ENCODE results near the gene MAPK8IP2.
"Not testable (repeated sequence)": the region's sequence is repeated elsewhere in the genome, so short reads cannot be mapped to it uniquely, and the experiment has no call there.

The MAPK8IP2 gene

DNA sequence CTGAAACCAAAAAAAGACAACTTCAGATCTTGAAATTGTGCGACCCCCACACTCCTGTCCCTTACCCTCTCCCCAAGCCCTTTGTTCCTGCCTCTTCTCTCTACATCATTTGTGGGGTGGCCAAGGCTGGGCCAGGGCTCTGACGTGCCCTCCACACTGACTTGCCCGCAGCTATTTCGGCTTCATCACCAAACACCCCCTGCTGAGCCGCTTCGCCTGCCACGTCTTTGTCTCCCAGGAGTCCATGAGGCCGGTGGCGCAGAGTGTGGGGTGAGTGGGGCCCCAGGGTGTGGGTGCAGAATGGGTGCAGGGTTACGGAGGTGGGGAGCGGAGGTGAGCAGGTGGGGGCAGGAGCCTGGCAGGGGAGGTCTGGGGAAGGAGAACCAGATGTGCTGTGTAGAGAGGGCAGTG is 9.5 kb downstream of the MAPK8IP2 start:
- H3K4me1 ChIP-seq (ENCODE audit: insufficient read depth, low read length) = no peaks in the 10 kb centered on the region
- no peak overlapping the region for H3K4me3 ChIP-seq (ENCODE audit: low read depth in 1 of 2, low read length in 2 of 2)
- H3K27me3 ChIP-seq (ENCODE audit: control insufficient read depth in 1 of 2, insufficient read depth in 2 of 2, low read length in 2 of 2) = peaks cover 12 to 49% of the 10 kb centered on the region in 2 donors

DNA sequence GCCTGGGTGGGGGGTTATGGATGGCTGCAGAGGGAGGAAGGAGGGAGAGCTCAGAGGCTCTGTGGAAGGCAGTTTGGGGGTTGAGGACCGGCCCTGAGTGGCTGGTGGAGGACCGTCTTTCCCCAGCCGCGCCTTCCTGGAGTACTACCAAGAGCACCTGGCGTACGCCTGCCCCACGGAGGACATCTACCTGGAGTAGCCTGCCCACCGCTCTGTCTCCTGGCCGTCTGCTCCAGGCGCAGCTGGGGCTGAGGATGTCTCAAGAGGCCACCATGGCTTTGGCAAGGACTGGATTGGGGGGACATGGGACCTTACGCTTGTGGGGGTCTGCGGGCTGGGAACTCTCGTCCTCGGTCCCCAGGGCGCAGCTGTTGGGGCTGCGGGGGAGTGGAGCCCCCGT is 10.0 kb downstream of the MAPK8IP2 start:
- Histone ChIP-seq H3K27ac (ENCODE audit: low read depth, low read length) (no peak overlapping the region), H3K36me3 (ENCODE audit: insufficient read depth, low read length) (no peaks in the 10 kb centered on the region), H3K9ac (ENCODE audit: low read length) (no peak overlapping the region), H3K4me1 (ENCODE audit: insufficient read depth, low read length) (no peaks in the 10 kb centered on the region), H3K27me3 (ENCODE audit: control insufficient read depth in 1 of 2, insufficient read depth in 2 of 2, low read length in 2 of 2) (peaks cover 12 to 44% of the 10 kb centered on the region in 2 donors), H3K4me3 (ENCODE audit: low read depth in 1 of 2, low read length in 2 of 2) (no peak overlapping the region), H3K9me3 (ENCODE audit: low read length) (no peaks in the 10 kb centered on the region)

More for the DNA sequence above, 9.5 kb downstream of the MAPK8IP2 start:
- Histone ChIP-seq H3K9me3 (ENCODE audit: low read length) (no peaks in the 10 kb centered on the region), H3K36me3 (ENCODE audit: insufficient read depth, low read length) (no peaks in the 10 kb centered on the region), H3K27ac (ENCODE audit: low read depth, low read length) (no peak overlapping the region), H3K9ac (ENCODE audit: low read length) (no peak overlapping the region)

DNA sequence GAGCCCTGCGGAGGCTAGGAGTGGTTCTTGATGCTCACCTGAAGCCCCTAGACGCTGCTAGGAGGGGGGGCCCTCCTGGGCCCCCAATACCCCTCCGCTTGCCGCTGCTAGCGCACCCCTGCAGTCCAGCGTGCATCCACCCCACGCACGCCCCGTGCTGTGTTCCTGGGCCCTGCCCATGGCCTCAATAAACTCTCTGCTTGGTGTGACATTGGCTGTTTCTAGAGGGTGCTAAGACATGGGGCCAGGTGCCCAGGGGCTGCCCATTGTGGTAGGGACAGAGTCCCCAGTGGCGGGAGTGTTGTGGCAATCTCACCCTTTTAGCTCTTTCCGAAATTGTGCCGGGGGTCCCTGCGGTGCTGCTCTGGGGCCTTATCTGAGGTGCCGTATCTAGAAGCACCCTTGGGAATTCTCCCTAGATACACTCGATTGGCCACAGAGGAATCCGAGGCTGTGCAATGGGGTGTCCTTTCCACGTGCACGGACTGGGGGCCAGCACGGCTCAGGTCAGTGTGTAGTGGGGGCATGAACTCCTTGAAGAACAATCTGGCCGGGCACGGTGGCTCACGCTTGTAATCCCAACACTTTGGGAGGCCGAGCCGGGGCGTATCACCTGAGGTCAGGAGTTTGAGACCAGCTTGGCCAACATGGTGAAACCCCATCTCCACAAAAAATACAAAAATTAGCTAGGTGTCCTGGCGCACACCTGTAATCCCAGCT is 10.9 kb downstream of the MAPK8IP2 start:
- H3K9me3 ChIP-seq (ENCODE audit: low read length) = no peaks in the 10 kb centered on the region
- no peak overlapping the region for H3K9ac ChIP-seq (ENCODE audit: low read length)
- no peak overlapping the region for H3K4me3 ChIP-seq (ENCODE audit: low read depth in 1 of 2, low read length in 2 of 2)
- H3K4me1 ChIP-seq (ENCODE audit: insufficient read depth, low read length) = no peaks in the 10 kb centered on the region
- peaks cover 12 to 36% of the 10 kb centered on the region in 2 donors for H3K27me3 ChIP-seq (ENCODE audit: control insufficient read depth in 1 of 2, insufficient read depth in 2 of 2, low read length in 2 of 2)
- H3K36me3 ChIP-seq (ENCODE audit: insufficient read depth, low read length) = no peaks in the 10 kb centered on the region
- no peak overlapping the region for H3K27ac ChIP-seq (ENCODE audit: low read depth, low read length)

DNA sequence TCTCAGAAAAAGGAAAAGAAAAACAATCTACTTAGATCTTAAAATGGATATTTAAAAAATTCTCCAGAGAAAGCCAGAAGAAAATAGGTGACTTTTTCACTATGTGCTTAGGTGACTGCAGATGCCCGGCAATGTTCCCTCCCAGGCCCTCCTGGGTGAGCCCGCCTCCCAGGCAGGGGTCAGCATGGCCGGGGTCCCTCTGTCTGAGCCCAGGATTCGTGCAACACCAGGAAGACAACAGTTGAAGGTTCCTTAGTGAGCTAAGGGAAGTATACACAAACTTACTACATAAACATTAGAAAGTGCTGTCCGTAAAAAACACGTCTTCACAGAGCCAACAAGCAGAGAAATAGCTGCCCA is 11.6 kb downstream of the MAPK8IP2 start:
- no peaks in the 10 kb centered on the region for H3K36me3 ChIP-seq (ENCODE audit: insufficient read depth, low read length)
- no peak overlapping the region for H3K9ac ChIP-seq (ENCODE audit: low read length)
- H3K9me3 ChIP-seq (ENCODE audit: low read length) = no peaks in the 10 kb centered on the region
- H3K27ac ChIP-seq (ENCODE audit: low read depth, low read length) = no peak overlapping the region
- H3K27me3 ChIP-seq (ENCODE audit: control insufficient read depth in 1 of 2, insufficient read depth in 2 of 2, low read length in 2 of 2) = peaks cover 12 to 36% of the 10 kb centered on the region in 2 donors
- no peak overlapping the region for H3K4me3 ChIP-seq (ENCODE audit: low read depth in 1 of 2, low read length in 2 of 2)
- no peaks in the 10 kb centered on the region for H3K4me1 ChIP-seq (ENCODE audit: insufficient read depth, low read length)

DNA sequence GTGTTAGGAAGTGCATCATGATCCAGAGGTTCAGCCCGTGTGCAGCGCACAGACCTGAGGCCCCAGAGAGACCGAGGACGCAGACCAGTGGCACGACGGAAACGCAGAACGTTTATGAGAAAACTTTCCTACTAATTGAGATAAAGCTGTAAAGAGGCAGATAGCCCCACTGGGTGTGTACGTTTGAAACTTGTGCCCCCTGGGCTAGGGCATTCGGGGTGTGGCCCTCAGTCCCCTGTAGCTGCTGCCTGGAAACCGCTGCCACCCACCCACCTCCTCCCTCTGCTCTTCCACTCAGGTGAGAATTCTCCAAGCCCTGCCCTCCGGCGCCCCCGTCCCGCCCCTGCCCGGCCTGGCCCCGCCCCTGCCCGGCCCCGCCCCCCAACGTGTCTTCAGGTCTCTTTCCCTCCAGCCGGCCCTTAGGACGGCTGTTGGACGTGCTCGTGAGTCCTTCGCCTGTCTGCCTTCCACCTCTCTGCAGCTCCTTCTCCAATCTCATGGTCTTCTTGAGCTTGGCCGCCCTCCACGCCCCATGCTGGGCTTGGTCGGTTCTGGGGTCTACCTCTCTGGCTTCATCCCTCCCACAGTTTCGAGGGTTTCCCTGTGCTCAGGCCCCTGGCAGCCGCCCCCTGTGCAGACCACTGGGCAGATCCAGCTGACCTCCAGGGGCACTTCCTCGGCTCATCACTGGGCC is 12.1 kb downstream of the MAPK8IP2 start:
- peaks cover 12 to 36% of the 10 kb centered on the region in 2 donors for H3K27me3 ChIP-seq (ENCODE audit: control insufficient read depth in 1 of 2, insufficient read depth in 2 of 2, low read length in 2 of 2)
- no peaks in the 10 kb centered on the region for H3K4me1 ChIP-seq (ENCODE audit: insufficient read depth, low read length)
- H3K4me3 ChIP-seq (ENCODE audit: low read depth in 1 of 2, low read length in 2 of 2) = no peak overlapping the region
- H3K36me3 ChIP-seq (ENCODE audit: insufficient read depth, low read length) = no peaks in the 10 kb centered on the region
- no peak overlapping the region for H3K27ac ChIP-seq (ENCODE audit: low read depth, low read length)
- H3K9me3 ChIP-seq (ENCODE audit: low read length) = no peaks in the 10 kb centered on the region
- no peak overlapping the region for H3K9ac ChIP-seq (ENCODE audit: low read length)

DNA sequence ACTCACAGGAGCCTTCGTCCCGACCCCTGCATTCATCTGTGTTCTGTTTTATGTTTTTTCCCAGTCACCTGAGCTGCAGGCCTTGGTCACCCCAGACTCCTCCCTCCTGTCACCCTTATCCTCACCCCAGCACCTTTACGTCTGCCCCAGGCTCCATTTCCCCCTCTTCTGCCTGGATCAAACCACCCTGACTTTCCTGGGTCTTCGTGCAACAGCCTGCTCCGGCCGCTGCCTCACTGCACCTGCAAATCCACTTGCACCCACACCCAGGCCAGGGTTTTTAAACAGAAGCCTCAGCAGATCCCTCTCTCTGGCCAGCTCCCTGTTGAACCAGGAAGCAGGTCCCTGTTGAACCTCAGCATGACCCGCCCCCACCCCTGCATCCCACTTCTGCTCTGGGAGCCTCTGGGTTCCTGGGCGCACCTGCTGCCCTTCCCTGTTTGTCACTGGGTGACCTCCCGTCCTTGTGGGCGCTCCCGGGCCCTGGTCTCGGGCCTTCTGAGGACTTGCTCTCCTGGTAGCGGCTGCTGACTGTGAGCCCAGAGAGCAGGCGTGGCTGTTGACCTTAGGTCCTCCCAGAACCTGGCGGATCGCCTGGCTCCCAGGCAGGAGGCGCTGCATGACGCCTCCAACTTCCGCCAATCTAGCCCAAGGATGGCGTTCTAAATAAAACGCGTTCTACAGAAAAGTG is 12.8 kb downstream of the MAPK8IP2 start:
- no peak overlapping the region for H3K9ac ChIP-seq (ENCODE audit: low read length)
- H3K36me3 ChIP-seq (ENCODE audit: insufficient read depth, low read length) = no peaks in the 10 kb centered on the region
- no peaks in the 10 kb centered on the region for H3K4me1 ChIP-seq (ENCODE audit: insufficient read depth, low read length)
- H3K27ac ChIP-seq (ENCODE audit: low read depth, low read length) = no peak overlapping the region
- no peak overlapping the region for H3K4me3 ChIP-seq (ENCODE audit: low read depth in 1 of 2, low read length in 2 of 2)
- no peaks in the 10 kb centered on the region for H3K9me3 ChIP-seq (ENCODE audit: low read length)
- H3K27me3 ChIP-seq (ENCODE audit: control insufficient read depth in 1 of 2, insufficient read depth in 2 of 2, low read length in 2 of 2) = peaks cover 12 to 36% of the 10 kb centered on the region in 2 donors

DNA sequence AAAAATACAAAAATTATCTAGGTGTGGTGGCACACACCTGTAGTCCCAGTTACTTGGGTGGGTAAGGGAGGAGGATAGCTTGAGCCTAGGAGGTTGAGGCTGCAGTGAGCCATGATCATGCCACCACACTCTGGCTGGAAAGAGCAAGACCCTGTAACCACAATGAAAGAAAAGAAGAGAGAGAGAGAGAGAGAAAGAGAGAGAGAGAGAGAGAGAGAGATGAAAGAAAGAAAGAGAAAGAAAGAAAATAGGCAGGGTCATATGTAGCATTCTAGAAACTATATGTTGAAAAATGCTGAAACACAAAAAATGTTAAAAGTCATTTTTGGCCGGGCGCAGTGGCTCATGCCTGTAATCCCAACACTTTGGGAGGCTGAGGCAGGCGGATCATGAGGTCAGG is 13.7 kb downstream of the MAPK8IP2 start:
- not testable (repeated sequence) for H3K4me3 ChIP-seq (ENCODE audit: low read depth in 1 of 2, low read length in 2 of 2); H3K36me3 ChIP-seq (ENCODE audit: insufficient read depth, low read length); H3K27ac ChIP-seq (ENCODE audit: low read depth, low read length); H3K9ac ChIP-seq (ENCODE audit: low read length); H3K9me3 ChIP-seq (ENCODE audit: low read length); H3K4me1 ChIP-seq (ENCODE audit: insufficient read depth, low read length)
- peaks cover 12 to 35% of the 10 kb centered on the region in 2 donors for H3K27me3 ChIP-seq (ENCODE audit: control insufficient read depth in 1 of 2, insufficient read depth in 2 of 2, low read length in 2 of 2)

DNA sequence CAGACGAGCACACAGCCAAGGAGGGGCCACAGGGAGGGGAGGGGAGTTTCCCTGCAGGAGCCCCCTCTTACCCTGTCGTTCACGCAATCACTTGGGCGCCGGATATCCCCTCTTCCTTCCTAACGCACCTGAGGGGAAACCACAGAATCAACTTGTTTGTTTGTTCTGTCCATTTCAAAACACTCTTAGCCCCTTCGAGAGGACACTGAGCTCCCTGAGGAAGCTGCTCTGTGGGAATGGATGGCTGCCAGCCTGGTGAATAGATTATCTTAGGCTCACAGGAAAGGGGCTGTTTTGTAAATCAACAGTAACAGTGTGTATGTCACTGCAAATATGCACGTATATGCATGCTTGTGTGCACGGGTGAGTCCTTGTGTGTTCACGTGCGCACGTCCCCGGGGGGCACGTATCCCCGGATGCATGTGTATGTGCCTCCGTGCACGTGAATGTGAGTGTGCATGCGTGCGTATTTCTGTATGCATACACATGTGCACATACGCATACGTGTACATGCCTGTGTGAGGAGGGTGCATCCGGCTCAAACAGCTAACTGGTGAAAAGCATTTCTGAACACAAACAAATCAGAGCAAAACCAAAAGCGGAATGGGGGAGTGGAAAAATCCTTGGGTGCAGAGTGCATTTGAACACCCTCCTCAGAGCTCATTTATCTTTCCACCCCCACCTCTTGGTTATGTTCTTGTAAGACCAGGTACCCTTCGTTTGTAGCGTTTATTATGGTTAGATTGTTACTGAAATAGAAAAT is 20.2 kb downstream of the MAPK8IP2 start:
- H3K9me3 ChIP-seq (ENCODE audit: low read length) = no peaks in the 10 kb centered on the region
- H3K27me3 ChIP-seq (ENCODE audit: control insufficient read depth in 1 of 2, insufficient read depth in 2 of 2, low read length in 2 of 2) = peaks cover 7 to 11% of the 10 kb centered on the region in 2 donors
- no peaks in the 10 kb centered on the region for H3K36me3 ChIP-seq (ENCODE audit: insufficient read depth, low read length)
- H3K9ac ChIP-seq (ENCODE audit: low read length) = no peak overlapping the region
- H3K27ac ChIP-seq (ENCODE audit: low read depth, low read length) = no peak overlapping the region
- no peaks in the 10 kb centered on the region for H3K4me1 ChIP-seq (ENCODE audit: insufficient read depth, low read length)
- no peak overlapping the region for H3K4me3 ChIP-seq (ENCODE audit: low read depth in 1 of 2, low read length in 2 of 2)

DNA sequence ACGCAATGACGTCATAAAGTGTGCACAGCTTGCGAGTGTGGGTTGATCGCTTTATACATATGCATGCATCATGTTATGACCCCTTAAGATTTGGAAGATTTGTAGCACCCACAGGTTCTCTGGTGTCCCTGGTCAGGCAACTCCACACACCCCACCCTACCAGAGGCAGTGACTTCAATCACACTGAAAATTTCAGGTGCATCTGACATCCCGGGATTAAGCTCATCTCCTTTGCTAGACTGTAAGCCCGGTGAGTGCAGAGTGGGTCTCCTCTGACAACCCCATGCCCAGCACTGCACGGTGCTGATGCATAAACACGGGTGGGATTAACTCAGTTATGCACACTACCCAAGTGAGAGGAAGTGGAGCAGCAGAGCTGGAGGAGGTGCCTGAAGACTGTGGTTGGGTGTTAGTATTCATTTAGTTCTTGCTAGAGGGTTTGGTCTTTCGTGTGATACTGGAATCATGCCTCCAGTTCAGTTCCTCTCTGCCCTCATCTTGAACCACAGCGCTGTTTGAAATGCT is 20.8 kb downstream of the MAPK8IP2 start:
- no peaks in the 10 kb centered on the region for H3K36me3 ChIP-seq (ENCODE audit: insufficient read depth, low read length)
- H3K27ac ChIP-seq (ENCODE audit: low read depth, low read length) = no peak overlapping the region
- peaks cover 7 to 11% of the 10 kb centered on the region in 2 donors for H3K27me3 ChIP-seq (ENCODE audit: control insufficient read depth in 1 of 2, insufficient read depth in 2 of 2, low read length in 2 of 2)
- H3K4me1 ChIP-seq (ENCODE audit: insufficient read depth, low read length) = no peaks in the 10 kb centered on the region
- no peaks in the 10 kb centered on the region for H3K9me3 ChIP-seq (ENCODE audit: low read length)
- no peak overlapping the region for H3K9ac ChIP-seq (ENCODE audit: low read length)
- no peak overlapping the region for H3K4me3 ChIP-seq (ENCODE audit: low read depth in 1 of 2, low read length in 2 of 2)

DNA sequence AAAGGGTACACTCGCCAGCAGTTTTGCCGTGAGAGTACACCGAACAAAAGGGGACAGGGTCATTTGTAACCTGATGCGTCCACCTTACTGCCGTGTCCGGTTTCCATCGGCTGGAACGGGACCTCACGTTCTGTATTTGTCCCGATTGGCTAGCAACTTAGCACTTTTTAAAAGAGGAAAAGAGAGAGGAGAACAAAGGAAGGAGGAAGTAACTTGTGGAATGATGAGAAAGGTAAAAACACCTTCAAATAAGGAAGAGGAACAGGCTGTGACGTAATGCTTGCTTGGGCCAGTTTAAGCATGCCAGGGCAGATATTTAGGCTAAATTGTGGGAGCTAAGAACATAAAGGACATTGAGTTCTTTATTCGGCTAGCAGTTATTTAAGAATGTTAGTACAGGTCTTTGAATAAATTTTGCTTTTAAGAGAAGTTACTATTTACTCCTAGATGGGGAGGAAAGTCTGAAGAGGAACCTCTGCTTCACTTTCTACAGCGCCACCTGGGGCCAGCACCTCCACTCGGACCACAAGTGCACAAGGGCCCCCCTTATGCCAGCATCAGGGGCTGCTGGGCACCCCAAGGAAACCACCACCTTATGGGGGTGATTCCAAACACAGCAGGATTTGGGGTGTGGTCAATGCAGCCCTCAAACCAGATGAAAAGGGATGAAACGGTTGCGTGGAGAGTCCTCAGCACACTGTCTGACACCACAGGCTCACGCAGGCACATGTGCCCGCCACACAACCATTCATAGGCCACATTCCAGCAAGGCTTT is 21.5 kb downstream of the MAPK8IP2 start:
- Histone ChIP-seq H3K27me3 (ENCODE audit: control insufficient read depth in 1 of 2, insufficient read depth in 2 of 2, low read length in 2 of 2) (peaks cover 7 to 11% of the 10 kb centered on the region in 2 donors), H3K9ac (ENCODE audit: low read length) (no peak overlapping the region), H3K27ac (ENCODE audit: low read depth, low read length) (no peak overlapping the region), H3K36me3 (ENCODE audit: insufficient read depth, low read length) (no peaks in the 10 kb centered on the region), H3K4me3 (ENCODE audit: low read depth in 1 of 2, low read length in 2 of 2) (no peak overlapping the region), H3K9me3 (ENCODE audit: low read length) (no peaks in the 10 kb centered on the region), H3K4me1 (ENCODE audit: insufficient read depth, low read length) (peaks cover 1% of the 10 kb centered on the region)
